HFF-Myc (cell line): Measurements from ENCODE around the gene RNU2-1.

Source experiments
- DNase-seq: peaks from one replicate; pipeline ENCODE4 v3.0.0-alpha.2; 2011; ENCODE audit warnings: low read depth; ENCODE audit errors: extremely low read depth
- H3K4me3 ChIP-seq: replicated peaks from 2 replicates; pipeline ENCODE4 v1.5.1; 2011; ENCODE audit warnings: low read depth, mild to moderate bottlenecking, control low read depth, low read length
- TF ChIP-seq, protein P1 (sequence below): IDR thresholded peaks from 2 replicates; pipeline ENCODE4 v1.5.1; 2012; ENCODE audit warnings: mild to moderate bottlenecking, low read depth, low read length, control low read depth; ENCODE audit errors: missing control alignments

The RNU2-1 gene

GRCh38 chr17:43224146-43224705 lies 9.6 kb downstream of the RNU2-1 start:
- DNase-seq: no peak
- TF ChIP-seq, protein P1, sequence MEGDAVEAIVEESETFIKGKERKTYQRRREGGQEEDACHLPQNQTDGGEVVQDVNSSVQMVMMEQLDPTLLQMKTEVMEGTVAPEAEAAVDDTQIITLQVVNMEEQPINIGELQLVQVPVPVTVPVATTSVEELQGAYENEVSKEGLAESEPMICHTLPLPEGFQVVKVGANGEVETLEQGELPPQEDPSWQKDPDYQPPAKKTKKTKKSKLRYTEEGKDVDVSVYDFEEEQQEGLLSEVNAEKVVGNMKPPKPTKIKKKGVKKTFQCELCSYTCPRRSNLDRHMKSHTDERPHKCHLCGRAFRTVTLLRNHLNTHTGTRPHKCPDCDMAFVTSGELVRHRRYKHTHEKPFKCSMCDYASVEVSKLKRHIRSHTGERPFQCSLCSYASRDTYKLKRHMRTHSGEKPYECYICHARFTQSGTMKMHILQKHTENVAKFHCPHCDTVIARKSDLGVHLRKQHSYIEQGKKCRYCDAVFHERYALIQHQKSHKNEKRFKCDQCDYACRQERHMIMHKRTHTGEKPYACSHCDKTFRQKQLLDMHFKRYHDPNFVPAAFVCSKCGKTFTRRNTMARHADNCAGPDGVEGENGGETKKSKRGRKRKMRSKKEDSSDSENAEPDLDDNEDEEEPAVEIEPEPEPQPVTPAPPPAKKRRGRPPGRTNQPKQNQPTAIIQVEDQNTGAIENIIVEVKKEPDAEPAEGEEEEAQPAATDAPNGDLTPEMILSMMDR: no peak
- H3K4me3 ChIP-seq: no peak overlapping the region

DNA sequence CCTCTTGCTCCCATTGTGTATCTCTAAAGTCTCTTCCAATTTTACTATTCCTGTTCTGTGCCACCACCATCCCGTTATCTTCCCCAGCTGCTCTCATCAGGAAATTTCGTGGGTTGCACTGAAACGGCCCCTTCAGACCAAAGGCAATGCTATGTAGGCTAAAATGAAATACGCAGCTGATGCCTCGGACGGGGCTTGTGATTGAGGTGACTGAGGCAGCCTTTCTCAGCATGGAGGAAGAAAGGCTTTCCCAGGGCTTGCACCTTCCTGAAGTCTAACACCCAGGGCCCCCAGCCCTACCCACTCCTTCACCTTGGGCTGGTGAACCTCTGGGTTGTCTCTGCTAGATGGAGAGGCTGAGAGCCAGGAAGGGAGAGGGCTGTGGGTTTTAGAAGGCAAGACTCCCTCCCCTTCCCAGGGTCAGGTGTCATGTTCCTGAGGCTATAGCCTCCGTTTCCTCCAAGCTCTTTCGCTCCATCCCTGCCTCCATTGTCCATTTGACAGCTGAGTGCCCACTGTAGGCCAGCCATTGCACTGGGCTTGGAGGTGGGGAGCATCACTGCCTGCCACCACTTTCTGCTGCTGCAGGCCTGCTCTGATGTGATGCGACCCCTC lies 13.2 kb downstream of the RNU2-1 start:
- TF ChIP-seq, protein P1: no peak
- DNase-seq: no peak
- H3K4me3 ChIP-seq: no peak overlapping the region

GRCh38 chr17:43219746-43220380 lies 13.9 kb downstream of the RNU2-1 start:
- TF ChIP-seq, protein P1: no peak
- DNase-seq: no peak
- H3K4me3 ChIP-seq: no peak overlapping the region

GRCh38 chr17:43219001-43219400 lies 14.8 kb downstream of the RNU2-1 start:
- H3K4me3 ChIP-seq: no peak overlapping the region
- TF ChIP-seq, protein P1: no peak
- no peak for DNase-seq

DNA sequence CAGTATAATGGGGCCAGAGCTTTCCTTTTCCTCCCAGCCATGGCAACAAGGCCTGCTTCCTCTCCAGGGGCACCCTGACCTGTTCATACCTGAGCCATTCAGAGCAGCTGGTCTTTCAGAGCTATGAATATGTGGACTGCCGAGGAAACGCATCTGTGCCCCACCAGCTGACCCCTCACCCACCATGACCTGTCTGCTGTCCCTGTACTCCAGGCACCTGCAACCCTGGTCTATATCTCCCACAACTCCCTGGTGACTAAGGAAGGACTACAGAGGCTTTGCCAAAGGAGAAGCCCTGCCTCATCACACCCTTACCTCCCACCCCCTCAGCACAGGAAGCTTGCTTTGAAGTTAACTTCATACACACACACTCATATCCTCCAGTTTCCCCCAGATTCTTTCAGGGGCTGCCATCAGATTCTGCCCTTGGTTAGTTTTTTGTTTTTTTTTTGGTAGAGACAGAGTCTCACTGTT lies 16.1 kb downstream of the RNU2-1 start:
- H3K4me3 ChIP-seq: no peak overlapping the region

DNA sequence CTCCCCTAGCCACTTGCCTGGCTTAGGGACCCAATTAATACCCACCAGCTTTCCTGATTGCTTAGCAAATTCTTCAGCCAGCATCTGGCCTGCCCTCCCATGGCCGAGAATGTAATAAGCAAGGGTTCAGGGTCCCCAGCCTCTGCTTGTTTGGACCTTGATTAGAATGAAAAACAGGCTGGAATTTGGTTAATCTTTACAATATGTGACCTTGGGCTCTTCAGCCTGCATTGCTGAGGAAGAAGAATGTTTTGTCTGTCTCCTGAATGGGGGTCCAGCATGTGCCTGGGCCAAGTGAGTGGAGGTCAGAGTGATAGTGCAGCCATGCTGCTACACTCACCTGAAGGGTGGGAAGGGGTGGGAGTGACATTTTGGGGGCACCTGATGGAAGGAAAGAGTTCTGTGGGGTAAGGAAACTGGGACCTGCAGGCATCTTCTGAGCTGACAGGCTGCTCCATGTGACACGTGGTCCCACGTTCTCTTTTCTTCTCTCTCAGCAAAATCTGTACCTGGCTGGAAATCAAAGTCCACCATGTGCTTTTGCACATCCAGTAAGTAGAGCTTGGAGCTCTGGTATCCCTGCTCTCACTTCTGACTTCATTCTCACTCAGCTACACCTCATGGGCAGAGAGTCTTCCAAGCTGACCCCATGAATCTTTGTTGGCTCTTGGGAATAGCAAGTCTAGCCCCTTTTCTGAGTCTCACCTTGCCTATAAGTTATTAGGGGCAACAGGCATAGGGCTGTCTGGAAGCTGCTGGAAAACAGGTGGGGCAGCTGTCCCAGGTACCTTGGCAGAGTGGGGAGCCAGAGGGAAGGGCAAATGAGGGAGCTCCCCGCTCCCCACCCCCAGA lies 16.8 kb downstream of the RNU2-1 start:
- TF ChIP-seq, protein P1: no peak
- H3K4me3 ChIP-seq: no peak overlapping the region
- DNase-seq: no peak

More for the DNA sequence above, 16.1 kb downstream of the RNU2-1 start:
- no peak for DNase-seq
- TF ChIP-seq, protein P1: no peak
